GM06990 (cell line): ENCODE measurements around the gene LRRC56.

ENCODE experiments used
- DNase-seq: peaks from one replicate; pipeline ENCODE4 v3.0.0-alpha.2; 2011; ENCODE audit not compliant: insufficient read length; ENCODE audit errors: extremely low read depth
- H3K27me3 ChIP-seq: replicated peaks from 2 replicates; pipeline ENCODE4 v1.6.0; 2011; ENCODE audit warnings: low read length; ENCODE audit not compliant: control insufficient read depth, insufficient read depth
- H3K36me3 ChIP-seq: 2 replicates; pipeline ENCODE4 v1.5.1; 2011; ENCODE audit warnings: low read length; ENCODE audit not compliant: control insufficient read depth, insufficient read depth
- H3K4me3 ChIP-seq: replicated peaks from 2 replicates; pipeline ENCODE4 v1.5.1; 2011; ENCODE audit warnings: low read depth, mild to moderate bottlenecking, control low read depth, low read length
- TF ChIP-seq, protein P1 (sequence below): IDR thresholded peaks from 2 replicates; pipeline ENCODE4 v1.5.1; 2011; ENCODE audit warnings: low read length, control low read depth, mild to moderate bottlenecking, inconsistent platforms; ENCODE audit not compliant: insufficient read depth, poor library complexity, severe bottlenecking

The LRRC56 gene

DNA sequence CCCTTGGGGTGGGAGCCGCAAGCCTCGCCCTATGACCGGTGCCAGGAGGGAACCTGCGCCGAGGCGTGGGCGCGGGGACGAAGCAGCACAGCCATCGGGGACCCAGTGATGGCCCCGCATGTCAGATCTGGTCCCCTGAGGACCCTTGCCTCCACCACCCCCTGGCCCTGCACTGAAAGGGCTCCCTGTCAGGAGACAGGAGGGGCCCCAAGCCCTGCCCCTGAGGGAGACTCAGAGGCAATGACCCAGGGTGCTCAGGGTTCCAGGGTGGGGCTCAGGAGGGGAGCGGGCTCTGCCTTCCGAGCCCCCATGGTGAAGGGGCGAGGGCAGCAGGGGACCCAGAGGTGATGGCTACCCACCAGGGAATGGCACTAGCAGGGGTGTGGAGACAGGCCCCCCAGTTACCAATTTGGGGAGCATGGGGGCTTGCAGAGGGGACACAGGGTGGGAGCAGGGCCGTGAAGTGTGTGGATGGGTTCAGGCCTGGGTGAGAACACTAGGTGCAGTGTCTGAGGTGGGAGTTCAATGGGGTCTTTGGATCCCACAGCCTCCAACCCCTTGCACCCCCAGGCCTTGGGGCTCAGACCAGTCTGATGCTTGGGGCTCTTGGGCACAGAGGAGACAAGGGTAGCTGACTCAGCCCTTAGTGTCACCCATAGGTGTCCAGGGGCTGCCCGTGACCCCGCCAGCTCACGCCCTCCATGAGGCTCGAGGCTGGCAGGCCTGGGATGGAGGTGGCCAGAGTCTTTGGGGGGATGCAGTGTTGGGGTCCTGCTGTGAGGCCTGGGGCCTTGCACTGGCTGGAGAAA, 499 bp downstream of the LRRC56 start:
- DNase-seq, result peak; percentile 13
- Histone ChIP-seq H3K27me3 (no peaks in the 10 kb centered on the region), H3K4me3 (peak overlapping the region; percentile 63), H3K36me3 (peaks cover 4% of the 10 kb centered on the region)
- TF ChIP-seq, protein P1, sequence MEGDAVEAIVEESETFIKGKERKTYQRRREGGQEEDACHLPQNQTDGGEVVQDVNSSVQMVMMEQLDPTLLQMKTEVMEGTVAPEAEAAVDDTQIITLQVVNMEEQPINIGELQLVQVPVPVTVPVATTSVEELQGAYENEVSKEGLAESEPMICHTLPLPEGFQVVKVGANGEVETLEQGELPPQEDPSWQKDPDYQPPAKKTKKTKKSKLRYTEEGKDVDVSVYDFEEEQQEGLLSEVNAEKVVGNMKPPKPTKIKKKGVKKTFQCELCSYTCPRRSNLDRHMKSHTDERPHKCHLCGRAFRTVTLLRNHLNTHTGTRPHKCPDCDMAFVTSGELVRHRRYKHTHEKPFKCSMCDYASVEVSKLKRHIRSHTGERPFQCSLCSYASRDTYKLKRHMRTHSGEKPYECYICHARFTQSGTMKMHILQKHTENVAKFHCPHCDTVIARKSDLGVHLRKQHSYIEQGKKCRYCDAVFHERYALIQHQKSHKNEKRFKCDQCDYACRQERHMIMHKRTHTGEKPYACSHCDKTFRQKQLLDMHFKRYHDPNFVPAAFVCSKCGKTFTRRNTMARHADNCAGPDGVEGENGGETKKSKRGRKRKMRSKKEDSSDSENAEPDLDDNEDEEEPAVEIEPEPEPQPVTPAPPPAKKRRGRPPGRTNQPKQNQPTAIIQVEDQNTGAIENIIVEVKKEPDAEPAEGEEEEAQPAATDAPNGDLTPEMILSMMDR, result no peak

DNA sequence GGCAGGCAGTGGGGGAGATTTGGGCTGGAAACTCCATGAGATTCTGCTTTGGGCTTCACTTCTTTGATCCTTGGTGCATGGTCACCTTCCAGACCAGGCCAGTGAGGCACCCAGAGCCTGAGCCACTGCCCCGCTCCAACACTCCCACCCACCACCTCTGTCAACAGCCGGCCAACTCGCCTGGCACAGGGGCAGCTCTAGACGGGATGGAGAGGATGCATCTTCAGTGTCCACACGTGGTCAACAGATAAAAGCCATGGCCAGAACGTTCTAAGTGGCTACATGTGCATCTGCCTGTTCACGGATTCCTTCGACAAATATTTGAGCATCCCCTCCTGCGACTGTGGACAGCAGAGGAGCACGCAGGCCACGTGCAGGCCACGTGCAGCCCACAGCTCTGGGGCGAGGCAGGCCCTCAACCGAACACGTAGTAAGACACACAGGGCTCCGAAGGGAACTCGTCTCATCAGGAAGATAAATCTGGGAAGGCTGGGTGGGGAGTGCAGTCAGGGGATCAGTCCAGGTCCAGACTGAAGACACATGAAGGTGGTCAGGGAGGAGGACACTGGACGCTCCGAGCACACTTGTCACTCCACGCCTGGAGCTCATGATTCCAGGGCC, 1.2 kb downstream of the LRRC56 start:
- TF ChIP-seq, protein P1, result no peak
- Histone ChIP-seq H3K27me3 (no peaks in the 10 kb centered on the region), H3K36me3 (peaks cover under 1% of the 10 kb centered on the region), H3K4me3 (no peak overlapping the region)
- peak; percentile 16 for DNase-seq

DNA sequence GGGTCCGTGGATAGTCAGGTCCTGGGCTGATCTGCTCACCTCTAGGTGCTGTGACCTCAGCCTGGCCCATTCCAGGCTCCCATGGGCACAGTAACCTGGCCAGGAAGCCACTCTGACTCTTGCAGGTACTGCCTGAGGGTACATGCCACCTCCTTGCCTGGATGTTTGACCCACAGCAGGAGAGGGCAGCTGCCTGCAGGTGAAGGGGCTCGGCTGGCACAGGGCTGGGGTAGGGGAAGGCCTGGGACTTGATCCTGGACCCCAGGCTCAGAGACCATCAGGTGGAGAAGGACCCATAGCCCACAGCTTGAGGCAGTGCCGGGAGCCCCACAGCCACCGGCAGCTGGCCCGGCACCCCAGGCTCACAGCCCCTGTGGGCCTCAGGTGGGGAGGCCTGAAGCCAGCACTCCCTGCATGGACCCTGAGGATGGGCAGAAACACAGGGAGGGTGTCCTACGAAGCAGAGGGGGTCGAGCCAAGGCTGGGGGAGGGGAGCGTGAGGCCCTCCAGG, 2.7 kb downstream of the LRRC56 start:
- H3K27me3 ChIP-seq, result no peaks in the 10 kb centered on the region
- no peak overlapping the region for H3K4me3 ChIP-seq
- TF ChIP-seq, protein P1, result no peak
- no peak for DNase-seq
- H3K36me3 ChIP-seq, result no peaks in the 10 kb centered on the region; the same call in 1 of the 2 replicates

DNA sequence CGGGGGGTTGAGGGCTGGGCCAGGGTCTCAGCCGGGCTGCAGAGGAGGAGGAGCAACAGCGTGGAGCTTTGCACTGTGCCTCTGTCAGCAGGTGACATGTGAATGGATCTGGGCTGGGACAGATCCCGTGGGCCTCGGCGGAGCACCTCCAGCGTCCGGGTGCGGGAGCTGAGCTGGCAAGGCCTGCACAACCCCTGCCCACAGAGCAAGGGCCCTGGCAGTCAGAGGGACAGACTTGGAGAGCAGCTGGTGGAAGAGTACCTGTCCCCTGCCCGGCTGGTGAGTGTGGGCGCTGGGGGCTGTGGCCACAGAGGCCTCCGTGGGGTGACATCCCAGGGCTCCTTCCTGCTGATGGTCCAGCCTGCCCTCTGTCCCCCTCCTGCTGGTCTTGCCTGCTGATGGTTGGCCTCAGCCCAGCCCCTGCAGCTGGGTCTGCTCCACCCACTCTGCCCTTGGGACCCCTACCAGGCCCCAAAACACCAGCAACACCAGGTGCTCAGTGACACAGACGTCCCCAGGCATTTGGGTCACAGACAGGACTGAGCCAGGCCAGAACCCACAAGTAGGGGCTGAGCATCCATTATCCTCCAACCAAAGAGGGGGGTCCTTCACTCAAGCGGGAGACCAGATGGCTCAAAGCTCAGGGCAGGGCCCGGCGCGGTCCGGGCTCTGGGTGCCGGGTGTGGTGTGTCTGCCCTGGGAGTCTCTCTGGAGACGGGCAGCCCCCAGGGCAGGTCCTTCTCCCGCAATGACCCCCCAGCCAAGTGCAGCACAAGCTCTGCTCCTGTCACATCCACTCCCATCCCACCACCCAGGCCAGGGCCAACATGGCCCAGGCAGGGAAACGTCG, 3.5 kb downstream of the LRRC56 start:
- H3K36me3 ChIP-seq, result no peaks in the 10 kb centered on the region; the same call in 1 of the 2 replicates
- TF ChIP-seq, protein P1, result no peak
- DNase-seq, result no peak

DNA sequence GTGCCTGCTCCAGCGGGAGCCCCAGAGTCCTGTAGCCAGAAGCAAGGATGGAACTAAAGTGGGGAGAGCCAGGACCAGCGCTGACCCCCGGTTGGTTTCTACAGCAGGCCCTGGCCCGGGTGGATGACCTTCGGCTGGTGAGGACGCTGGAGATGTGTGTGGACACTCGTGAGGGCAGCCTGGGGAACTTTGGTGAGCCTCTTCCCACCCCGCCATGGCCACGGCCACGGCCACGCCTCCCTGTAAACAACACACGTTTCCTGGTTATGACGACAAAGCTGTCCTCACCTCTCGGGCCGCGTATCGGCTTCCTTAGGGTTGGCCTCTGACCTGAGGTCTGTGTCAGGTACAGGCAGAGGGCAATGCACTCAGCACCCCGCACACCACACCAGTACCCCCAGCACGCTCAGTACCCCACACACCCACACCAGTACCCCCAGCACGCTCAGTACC, 4.1 kb downstream of the LRRC56 start:
- peak; percentile 15 for DNase-seq
- H3K36me3 ChIP-seq, result no peaks in the 10 kb centered on the region; the same call in 1 of the 2 replicates
- H3K27me3 ChIP-seq, result no peaks in the 10 kb centered on the region
- TF ChIP-seq, protein P1, result no peak
- no peak overlapping the region for H3K4me3 ChIP-seq

More for the DNA sequence above, 3.5 kb downstream of the LRRC56 start:
- Histone ChIP-seq H3K27me3 (no peaks in the 10 kb centered on the region), H3K4me3 (no peak overlapping the region)
